ENCODE results near the gene CFAP65.
A peak's percentile ranks its signal among the peaks of the same experiment; 100 is the strongest.

The CFAP65 gene

DNA sequence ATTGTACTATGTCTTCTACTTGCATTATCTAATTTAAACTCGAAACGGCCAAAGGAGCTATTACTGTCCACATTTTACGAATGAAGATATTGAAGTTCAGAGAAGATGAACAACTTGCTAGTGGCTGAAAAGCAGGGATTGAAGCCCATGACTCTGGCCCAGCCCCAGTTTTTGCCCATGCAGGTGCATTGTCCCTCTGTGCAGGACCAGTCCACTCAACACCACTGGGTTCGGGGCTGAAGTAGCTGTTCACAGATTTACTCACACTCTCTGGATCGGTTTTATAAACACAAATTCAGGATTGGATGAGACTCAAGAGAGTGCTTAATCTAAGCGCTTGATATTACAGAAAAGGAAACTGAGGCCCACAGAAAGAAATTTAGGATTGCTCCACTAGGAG lies 20.8 kb upstream of the CFAP65 start:
- DNase-seq = no peak

DNA sequence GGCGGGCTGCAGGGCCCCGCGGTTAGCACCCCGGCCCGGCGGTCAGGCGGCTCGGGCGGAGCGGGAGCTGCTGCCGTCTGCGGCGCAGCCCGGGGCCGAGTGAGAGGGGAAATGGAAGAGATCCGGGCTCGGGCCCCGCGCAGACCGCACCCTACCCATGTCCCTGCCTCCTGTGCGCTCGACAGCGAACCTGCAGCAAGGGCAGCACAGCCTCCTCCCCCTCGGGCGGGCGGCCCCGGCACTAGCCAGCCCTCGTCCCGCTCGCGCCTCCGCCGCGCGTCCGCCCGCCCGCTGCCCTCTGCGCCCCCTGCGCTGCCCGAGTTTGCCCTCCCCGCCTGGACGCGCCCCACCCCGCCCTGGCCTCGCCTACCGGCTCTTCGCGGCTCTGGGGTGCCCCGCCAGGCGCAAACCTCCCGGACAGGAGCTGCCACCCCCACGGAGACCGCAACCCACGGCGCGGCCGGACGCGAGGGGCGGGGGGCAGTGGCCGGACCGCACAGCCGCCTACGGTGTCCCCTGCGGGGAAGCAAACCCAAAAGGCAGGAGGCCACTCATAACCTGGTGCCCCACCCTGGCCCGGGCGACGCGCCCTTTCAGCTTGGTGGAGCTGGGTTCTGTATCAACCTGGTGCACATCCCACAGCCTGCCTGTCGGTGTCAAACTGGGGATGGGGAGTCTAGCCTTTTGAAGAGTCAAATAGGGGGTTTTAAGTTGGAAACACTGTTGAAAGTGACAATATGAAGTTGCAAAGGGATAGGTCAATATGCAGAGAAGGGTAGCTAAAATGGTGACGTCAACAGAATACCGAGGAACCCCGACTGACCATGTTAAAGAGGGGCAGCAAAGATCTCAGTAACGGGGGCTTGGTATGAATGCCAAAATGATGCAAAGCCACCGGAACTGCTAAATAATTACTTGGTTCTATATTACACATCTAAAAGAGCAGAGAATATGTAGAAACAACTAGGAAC lies 19.8 kb upstream of the CFAP65 start, which contains the start of gene IHH:
Gene IHH, minus strand, starts transcription at position 101 of the 971 bp plus-strand sequence. CDS start 454 bp downstream, outside the sequence.
- DNase-seq = no peak

DNA sequence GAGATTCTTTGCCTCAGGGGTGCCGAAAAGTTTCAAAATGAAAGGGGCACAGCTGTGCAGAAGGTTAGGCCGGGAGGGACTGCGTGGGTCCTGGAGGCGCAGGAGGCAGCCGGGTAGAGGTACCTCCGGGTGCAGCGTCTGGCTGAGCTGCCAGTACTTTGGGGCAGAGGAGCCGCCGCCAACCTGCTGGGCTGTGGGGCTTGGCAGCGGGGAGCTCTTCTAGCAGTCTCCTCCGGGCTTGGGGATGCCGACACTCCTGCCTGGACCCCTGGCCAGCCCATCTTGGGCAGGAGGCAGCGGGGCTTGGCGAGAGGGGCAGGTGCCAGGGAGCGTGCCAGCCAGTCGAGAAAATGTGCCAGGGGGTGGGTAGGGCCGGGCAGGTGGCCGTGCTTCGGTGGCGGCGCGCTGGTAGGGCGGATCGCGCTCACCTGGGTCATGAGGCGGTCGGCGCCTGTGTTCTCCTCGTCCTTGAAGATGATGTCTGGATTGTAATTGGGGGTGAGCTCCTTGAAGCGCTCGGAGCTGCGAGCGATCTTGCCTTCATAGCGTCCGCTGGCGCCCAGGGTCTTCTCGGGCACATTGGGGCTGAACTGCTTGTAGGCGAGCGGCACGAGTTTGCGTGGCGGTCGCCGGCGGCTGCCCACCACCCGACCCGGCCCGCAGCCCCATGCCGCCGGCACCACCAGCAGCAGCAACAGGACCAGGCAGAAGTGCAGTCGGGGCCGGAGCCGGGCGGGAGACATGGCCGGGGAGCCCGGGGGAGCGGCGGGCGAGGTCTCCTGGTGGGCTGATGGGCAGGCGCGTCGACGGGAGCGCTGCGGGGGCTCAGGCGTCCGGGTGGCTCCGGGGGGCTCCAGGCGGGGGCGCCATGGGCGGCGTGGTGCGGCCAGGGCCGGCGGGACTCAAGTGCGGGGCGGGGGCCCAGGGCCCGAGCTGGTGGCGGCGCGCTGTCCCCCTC lies 18.7 kb upstream of the CFAP65 start:
- DNase-seq = no peak

DNA sequence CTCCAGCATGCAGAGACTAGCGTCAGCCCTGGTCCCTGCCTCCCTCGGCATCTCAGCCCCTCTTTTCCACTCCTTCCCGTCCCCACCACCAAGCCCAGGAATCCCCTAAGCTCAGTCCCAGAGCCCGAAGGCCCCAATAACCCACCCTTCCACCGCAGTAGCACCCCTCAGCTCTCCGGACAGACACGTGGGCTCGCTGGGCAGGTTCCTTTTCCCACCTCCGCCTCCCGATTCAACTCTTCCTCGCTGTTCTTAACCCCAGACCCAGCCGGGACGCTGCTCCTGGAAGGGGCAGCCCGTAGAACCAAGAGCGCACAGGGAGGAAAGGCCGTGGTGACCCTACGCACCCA lies 18.0 kb upstream of the CFAP65 start:
- DNase-seq = no peak

DNA sequence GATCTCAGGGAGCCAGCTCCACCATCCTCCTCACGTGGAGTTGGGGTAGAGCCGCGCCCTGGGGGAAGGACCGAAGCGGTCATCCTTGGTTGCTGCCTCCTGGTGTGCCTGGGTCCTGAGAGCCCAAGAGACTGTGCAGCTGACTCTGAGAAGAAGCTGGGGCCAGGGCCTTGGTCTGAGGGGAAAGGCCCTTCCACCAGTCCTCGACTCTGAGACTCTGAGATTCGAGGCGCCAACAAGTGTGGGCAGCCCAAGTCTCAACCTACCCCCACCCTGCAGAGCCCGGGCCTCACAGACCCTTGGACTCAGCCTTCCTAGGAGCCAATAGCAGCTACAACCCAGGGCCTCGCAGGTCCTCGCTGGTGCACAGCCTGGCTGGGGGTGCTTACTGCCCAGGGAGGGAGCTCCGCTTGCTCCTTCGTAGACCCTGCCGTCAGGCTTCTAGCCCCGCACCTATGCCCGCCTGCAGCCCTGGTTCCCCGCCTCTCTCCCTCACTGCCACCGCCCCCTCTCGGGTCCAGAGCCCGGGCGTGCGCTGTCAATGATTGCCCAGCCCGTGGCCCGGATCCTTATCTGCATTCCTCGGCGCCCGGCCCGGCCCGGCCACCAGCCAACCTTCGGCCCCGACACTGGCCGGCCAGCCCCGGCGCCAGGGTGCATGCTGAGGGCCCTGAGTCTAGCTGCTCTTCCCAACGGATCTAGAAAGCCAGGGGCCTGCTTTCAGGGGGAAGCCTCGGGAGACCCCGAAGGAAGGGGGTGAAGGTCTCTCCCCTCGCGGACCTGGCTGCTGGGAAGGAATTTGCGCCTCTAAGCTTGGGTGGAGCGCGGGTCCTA lies 17.4 kb upstream of the CFAP65 start:
- DNase-seq = no peak

DNA sequence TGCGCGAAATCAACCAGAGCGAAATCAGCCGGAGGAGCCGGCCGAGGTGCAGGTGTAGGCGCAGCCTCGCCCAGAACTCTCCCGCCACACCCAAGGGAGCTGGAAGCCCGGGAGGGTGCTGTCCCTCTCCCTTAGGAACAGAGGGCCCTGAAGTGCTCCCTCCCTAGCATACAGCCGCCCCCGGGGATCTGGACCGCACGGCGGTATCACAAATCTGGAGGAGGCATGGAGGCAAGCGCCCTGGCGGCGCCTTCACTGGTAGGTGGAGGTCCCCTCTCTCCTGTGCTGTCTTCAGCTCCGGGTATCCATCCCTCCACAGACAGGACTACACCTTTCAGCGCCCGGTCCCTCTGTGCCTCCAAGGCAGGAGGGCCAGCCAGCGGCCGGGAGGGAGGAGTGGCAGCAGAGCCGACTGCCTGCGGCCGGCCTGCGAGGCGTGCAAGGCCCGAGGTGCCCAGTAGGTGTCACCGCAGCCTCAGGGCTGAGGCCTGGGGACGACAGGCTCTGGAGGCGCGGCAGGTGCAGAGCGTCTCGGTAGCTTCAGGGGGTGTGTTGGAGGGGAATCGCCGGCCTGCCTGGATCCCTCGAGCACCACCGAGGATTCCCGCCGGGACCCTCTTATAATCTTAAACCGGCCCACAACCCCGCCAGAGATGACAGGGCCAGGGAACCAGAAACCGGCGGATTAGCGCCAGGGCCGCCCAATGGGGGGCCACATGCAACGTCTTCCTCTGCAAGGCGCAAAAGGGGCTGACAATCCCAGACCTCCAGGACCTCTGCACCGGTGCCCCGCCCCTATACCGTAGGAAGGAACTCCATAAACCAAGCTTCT lies 16.6 kb upstream of the CFAP65 start:
- DNase-seq = peak in 47 of 51 donors; percentile 6 to 80 (median 49)

DNA sequence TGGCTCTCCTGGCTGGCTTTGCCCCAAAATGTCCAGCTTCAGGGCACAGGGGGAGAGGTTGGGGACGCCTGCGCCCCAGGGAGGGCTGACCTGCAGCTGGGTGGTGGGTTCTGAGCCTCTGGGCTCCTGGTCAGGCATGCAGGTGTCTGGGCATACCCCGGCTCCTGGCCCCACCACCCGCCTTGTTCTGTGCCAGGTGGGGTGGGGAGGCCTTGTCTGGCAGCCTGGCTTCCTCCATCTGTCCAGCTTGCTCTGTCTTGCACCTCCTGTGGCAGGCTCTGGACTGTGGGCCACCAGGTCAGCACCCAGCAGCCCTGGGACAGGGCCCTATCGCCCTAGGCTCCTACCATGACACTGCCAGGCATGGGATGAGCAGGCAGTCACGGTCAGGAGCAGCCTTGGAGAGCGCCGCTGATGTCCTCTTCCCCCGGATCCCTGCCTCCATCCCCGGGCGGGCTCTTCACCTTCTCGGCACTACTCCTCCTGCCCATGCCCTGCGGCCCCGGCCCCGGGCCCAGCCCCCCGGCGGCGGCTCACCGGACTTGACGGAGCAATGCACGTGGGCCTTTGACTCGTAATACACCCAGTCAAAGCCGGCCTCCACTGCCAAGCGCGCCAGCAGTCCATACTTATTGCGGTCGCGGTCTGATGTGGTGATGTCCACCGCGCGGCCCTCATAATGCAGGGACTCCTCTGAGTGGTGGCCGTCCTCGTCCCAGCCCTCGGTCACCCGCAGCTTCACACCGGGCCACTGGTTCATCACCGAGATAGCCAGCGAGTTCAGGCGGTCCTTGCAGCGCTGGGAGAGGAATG lies 15.8 kb upstream of the CFAP65 start:
- DNase-seq = no peak

DNA sequence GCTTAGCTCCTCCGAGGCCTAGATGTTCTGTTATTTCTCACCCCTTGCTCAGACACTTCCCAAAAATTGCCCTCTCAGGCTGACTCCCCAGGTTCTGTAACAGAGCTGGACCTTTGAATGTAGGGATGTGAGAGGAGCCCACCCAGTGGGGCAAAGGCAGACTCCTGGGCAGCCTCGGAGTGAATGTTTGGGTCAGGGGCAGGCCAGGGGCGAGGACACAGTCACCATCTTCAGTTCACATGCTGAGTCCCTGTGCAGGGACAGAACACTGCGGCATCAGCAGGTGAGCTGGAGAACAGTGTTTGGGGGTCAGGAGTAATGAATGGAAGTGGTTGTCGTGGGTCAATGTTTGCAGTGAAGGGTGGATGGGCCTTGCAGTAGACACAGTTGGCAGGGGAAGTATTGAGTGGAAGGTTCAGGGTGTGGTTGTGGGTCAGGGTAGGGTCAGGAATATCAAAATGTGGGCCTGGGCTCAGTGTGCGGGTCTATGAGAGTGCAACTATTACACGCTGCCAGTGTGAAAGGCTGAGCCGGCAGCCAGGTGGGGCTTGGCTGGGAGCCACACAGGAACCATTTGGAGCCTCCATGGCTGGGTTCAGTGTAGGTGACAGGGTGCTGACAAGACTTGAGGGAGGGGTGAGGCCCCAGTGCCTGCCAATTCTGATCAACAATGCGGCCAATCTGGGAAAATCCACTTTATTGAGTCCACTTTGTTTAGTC lies 15.0 kb upstream of the CFAP65 start:
- no peak for DNase-seq

DNA sequence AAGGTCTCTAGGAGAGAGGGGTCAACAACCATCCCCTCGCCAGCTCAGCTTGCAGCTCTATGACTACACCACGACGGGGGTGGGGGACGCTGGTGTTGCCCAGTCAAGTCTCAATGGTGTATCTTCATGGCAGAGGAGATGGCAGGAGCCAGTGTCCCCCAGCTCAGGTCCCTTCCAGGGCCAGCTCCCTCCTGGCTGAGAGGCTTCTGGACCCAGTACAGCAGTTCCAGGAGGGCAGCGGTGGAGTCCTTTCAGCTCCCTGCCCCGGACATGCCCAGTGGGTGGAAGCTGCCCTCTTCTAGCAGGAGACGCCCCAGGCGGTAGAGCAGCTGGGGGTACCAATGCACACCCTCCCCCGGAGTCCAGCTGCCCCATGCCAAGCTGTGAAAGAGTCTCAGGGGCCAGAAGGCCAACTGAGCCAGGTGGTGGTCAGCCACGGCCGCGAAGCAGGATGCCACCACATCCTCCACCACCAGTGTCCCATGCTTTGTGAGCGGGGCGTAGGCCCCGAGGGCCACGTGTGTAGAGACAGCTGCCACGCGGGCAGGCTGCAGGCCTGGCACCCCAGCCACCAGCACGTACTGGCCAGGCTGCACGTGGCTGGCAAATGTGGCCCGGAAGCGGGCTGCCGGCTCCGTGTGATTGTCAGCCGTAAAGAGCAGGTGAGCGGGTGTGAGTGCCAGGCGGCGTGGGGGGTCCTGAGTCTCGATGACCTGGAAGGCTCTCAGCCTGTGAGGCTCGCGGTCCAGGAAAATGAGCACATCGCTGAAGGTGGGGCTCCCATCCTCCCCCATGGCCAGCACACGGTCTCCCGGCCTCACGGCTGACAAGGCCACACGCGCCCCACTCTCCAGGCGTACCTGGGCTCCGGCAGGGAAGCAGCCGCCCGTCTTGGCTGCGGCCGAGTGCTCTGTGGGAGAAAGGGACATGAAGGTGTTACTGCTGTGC lies 13.9 kb upstream of the CFAP65 start:
- no peak for DNase-seq

DNA sequence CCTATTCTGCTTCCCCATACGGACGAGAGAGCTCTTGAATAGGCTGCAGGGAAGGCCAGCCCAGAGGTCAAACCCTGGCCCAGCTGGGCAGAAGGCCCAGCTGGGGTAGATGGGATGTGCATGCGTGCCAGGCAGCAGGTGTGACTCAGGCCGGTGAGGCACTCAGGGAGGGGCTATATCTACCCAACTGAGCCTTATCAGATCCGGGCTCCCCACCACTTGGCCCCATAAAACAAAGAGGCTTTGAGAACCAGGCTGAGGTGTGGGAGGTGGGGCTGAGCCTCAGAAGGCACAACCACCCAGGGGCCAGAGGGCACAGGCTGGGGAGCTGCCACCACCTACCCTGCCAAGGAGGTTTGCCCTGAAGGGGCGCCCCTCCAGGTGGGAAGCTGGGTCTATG lies 8.0 kb upstream of the CFAP65 start:
- no peak for DNase-seq

DNA sequence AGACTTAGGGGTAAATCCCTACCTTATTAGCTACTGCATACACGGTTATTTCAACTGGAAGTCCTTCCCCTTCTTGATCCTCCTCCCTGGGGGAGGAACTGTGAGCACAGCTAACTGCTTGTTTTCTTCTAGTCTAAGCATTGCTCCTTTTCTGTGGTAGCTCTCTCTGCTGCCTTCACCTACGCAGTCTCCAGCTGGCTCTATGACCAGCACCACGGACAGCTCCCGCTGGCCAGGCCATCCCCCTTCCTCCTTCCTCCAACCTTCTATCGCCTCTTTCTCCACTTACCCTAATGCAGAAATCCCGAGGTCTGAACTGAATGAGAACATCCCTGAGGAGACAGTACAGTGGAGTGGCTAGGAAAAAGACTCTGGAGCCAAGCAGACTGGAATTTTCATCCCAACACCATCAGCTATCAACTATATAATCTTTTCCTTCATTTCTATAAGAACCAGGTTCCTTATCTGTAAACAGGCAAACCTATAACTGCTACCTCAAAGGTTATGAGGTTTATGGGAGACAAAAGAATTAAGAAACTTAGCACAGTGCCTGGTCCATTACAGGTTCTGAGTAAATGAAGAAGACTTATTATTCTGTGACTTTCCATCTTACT lies 4.7 kb upstream of the CFAP65 start:
- peak in 1 of 51 donors; percentile 26 for DNase-seq

DNA sequence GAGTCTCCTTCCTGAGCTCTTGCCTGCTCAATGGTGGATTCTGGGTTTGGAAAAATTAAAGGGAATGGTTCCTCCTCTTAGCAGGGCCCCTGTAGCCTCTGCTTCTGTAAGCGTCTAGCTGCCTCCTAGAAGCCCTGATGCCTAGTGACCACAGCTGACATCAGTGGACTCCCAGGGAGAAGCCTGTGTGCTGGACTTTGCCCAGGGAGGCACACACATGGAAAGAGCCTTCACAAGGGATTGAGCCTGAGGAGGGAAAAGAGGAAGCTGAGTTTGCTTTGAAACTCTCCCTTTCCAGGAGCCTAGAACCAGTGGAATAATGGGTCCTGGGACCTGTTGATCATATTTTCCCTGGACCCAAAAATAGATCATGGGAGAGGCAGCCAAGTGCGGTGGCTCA lies 1.4 kb upstream of the CFAP65 start:
- DNase-seq = no peak

DNA sequence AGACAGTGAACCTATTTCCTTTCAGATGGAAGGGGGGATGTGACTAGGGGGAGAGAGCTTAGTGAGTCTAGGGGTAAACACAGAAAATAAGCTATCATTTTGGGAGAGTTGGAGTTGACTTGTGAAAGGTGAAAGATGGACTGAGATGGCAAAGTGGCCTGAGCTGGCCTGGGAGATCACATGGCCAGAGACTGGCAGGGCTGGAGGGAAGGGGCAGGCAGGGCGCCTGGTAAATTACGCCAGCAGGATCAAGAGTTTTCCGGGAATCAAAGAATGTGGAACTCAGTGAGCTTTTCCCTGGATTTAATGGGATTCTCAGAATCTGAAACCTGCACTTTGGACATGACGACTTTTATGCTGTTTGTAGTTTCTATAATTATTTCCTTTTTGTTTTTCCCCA lies 841 bp upstream of the CFAP65 start:
- DNase-seq = no peak

DNA sequence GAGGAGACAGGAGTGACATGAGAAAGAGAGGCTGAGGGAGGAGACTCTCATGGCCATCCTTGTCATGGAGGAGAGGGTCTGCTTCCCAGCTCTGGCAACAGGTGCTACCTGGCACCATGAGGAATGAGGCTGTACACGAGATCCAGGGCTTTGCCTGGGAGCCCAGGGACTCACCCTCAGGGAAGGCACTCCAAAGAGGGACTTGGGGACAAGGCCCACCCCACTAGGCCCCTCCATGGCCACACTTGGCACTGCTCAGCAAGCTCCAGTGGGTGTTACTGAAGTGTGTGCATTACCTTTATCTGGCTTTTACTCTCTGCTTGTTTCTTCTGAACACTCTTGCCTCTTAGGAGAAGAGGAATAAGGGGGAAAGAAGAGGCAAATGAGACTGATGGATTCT lies 2.7 kb downstream of the CFAP65 start:
- DNase-seq = no peak

DNA sequence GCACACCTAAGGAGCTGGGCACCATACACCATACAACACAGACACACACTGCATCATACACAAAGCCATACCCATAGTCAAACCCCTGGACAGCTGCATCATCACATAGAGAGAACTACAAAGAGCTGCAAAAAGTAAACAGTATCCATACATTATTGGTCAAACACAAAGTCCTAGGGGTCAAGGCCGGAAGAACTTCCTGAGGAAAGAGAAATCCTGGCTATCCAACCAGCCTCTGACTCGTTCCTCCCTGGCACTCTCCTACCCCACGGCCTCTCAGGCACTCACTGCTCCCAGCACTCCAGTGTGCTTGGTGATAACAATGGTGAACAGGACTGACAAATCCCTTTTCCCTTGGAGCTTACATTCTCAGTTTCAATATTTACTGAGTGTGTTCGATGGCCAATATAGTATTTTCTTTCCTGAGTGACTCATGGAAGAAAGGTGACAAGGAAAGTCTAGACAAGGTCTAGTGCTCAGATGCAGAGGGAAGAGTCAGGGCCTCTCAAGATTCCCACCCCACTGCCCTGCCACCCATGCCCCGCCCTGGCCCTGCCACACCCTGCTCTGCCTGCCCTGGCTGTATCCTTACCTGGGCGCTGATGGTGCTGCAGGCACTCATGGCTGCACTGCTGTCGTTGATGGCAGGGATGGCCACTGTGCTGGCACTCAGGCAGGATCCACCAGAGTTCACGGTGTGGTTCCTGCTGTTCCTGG lies 3.4 kb downstream of the CFAP65 start:
- no peak for DNase-seq

DNA sequence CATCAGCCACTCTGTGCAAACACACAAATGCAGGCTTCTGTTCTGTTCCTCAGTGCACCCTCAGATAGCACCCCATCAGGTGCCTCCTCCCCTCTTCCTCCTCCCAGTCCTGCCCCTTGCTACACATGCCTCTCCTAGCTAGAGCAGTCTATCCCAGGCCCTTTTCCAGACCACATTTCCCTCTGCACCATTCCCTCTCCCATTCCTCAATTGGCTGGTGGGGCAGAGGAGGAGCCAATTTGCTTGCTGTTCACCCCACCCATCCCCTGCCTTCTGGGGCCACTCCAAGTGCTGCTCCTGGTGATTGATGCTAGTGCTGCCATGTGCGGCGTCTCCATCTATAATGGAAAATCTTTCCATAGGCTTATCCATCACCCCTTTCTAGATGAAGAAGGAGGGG lies 5.4 kb downstream of the CFAP65 start:
- no peak for DNase-seq

Data from hypothalamus (tissue), 51 donors.